Fibroblast of villous mesenchyme (primary cell): ENCODE data around the gene RSPH10B. TPM values are rescaled to one million over a fixed set of nuclear protein-coding genes. Genes with fewer than 3 reads are reported as not detected.
"Not testable (repeated sequence)": the region's sequence is repeated elsewhere in the genome, so short reads cannot be mapped to it uniquely, and the experiment has no call there.

Experiments used
- DNase-seq: peaks from one replicate; pipeline ENCODE4 v3.0.0-alpha.2; 2010; ENCODE audit warnings: low read depth
- H3K4me3 ChIP-seq: 2 replicates; pipeline ENCODE4 v1.5.1; 2011; ENCODE audit warnings: low read depth, mild to moderate bottlenecking, low read length
- CTCF ChIP-seq: IDR thresholded peaks from 2 replicates; pipeline ENCODE4 v1.5.1; 2012; ENCODE audit warnings: low read depth, mild to moderate bottlenecking, low read length; ENCODE audit not compliant: insufficient read depth
- total RNA-seq: library from RNA; depleted of rRNA; stranded (reverse); fragments of >200 nt; gene quantifications from 2 replicates; pipeline ENCODE4 v1.2.3, GENCODE V29; 2012

The RSPH10B gene
- under 0.01 TPM in 1 of 2 replicates, not detected in the other for total RNA-seq

- not testable (repeated sequence) for DNase-seq
Observed at GRCh38 chr7:5970347-5970911, at the start of gene RSPH10B. RSPH10B (minus strand) TSS chr7:5970689; CDS start chr7:5967116, 3,573 bp downstream.

GRCh38 chr7:6016653-6016966 lies 46.1 kb upstream of the RSPH10B start:
- TF ChIP-seq CTCF = no peak
- no peak for DNase-seq

More at GRCh38 chr7:5970347-5970911, at the start of gene RSPH10B:
- H3K4me3 ChIP-seq = not testable (repeated sequence)

GRCh38 chr7:6015917-6016652 lies 45.6 kb upstream of the RSPH10B start:
- H3K4me3 ChIP-seq = no peak overlapping the region
- no peak for TF ChIP-seq CTCF
- DNase-seq = peak; percentile 95

More at GRCh38 chr7:6016653-6016966, 46.1 kb upstream of the RSPH10B start:
- no peak overlapping the region for H3K4me3 ChIP-seq

- DNase-seq = peak; percentile 85
- no peak overlapping the region for H3K4me3 ChIP-seq
- TF ChIP-seq CTCF = no peak
Observed at GRCh38 chr7:6012355-6013104, 42.0 kb upstream of the RSPH10B start.

GRCh38 chr7:6011541-6011940 lies 41.1 kb upstream of the RSPH10B start:
- no peak for DNase-seq
- H3K4me3 ChIP-seq = no peak overlapping the region
- no peak for TF ChIP-seq CTCF

- H3K4me3 ChIP-seq = peak overlapping the region; percentile 77
- not testable (repeated sequence) for DNase-seq
Observed at GRCh38 chr7:6010370-6010769, 39.9 kb upstream of the RSPH10B start.

- peak; percentile 99 for DNase-seq
- TF ChIP-seq CTCF = no peak
Observed at GRCh38 chr7:6008668-6009611, 38.5 kb upstream of the RSPH10B start, which contains the start of the genes AIMP2 and PMS2. AIMP2 (plus strand) TSS chr7:6009272; CDS start chr7:6009364, 92 bp downstream. PMS2 (minus strand) TSS chr7:6009049; CDS start chr7:6009019, 30 bp downstream.

GRCh38 chr7:6007835-6008590 lies 37.5 kb upstream of the RSPH10B start:
- DNase-seq = peak; percentile 31

More at GRCh38 chr7:6008668-6009611, 38.5 kb upstream of the RSPH10B start, which contains the start of the genes AIMP2 and PMS2:
- peak within 1 kb of the TSS; percentile 77 for H3K4me3 ChIP-seq

More at GRCh38 chr7:6007835-6008590, 37.5 kb upstream of the RSPH10B start:
- H3K4me3 ChIP-seq = peak overlapping the region; percentile 77
